Measurements from ENCODE around the gene MT1HL1. TPM values are rescaled to one million over a fixed set of nuclear protein-coding genes. Genes with fewer than 3 reads are reported as not detected.

The MT1HL1 gene
- total RNA-seq, 1 donor from 2014 or later = not detected

GRCh38 chr1:237018896-237019295 lies 14.7 kb upstream of the MT1HL1 start:
- intact Hi-C loops (cut with micrococcal nuclease) = no loop called here

- intact Hi-C loops (cut with micrococcal nuclease) = no loop called here
These were observed 12.4 kb upstream of the MT1HL1 start for GRCh38 chr1:237016626-237017025.

GRCh38 chr1:237013608-237014007 lies 9.4 kb upstream of the MT1HL1 start:
- intact Hi-C loops (cut with micrococcal nuclease) = no loop called here

- intact Hi-C loops (cut with micrococcal nuclease) = no loop called here
These were observed 8.6 kb upstream of the MT1HL1 start for GRCh38 chr1:237012788-237013383.

GRCh38 chr1:237012361-237012760 lies 8.1 kb upstream of the MT1HL1 start:
- intact Hi-C loops (cut with micrococcal nuclease) = no loop called here

- intact Hi-C loops (cut with micrococcal nuclease) = no loop called here
These were observed 7.2 kb upstream of the MT1HL1 start for GRCh38 chr1:237011432-237011831.

GRCh38 chr1:237009611-237010010 lies 5.4 kb upstream of the MT1HL1 start:
- intact Hi-C loops (cut with micrococcal nuclease) = no loop called here

- intact Hi-C loops (cut with micrococcal nuclease) = no loop called here
These were observed 3.1 kb upstream of the MT1HL1 start for GRCh38 chr1:237007147-237007881.

- intact Hi-C loops (cut with micrococcal nuclease) = no loop called here
These were observed 1.4 kb upstream of the MT1HL1 start for GRCh38 chr1:237005674-237006073.

GRCh38 chr1:237003516-237003915 lies 725 bp downstream of the MT1HL1 start:
- intact Hi-C loops (cut with micrococcal nuclease) = no loop called here

- intact Hi-C loops (cut with micrococcal nuclease) = no loop called here
These were observed 4.0 kb downstream of the MT1HL1 start for GRCh38 chr1:237000191-237000590.

- intact Hi-C loops (cut with micrococcal nuclease) = no loop called here
These were observed 5.7 kb downstream of the MT1HL1 start for GRCh38 chr1:236998546-236998945.

GRCh38 chr1:236997882-236998281 lies 6.4 kb downstream of the MT1HL1 start:
- intact Hi-C loops (cut with micrococcal nuclease) = no loop called here

- intact Hi-C loops (cut with micrococcal nuclease) = no loop called here
These were observed 6.9 kb downstream of the MT1HL1 start for GRCh38 chr1:236997361-236997760.

- intact Hi-C loops (cut with micrococcal nuclease) = no loop called here
These were observed 9.8 kb downstream of the MT1HL1 start for GRCh38 chr1:236994450-236994849.

GRCh38 chr1:236992449-236992848 lies 11.8 kb downstream of the MT1HL1 start:
- intact Hi-C loops (cut with micrococcal nuclease) = no loop called here

GRCh38 chr1:236990052-236990445 lies 14.2 kb downstream of the MT1HL1 start:
- intact Hi-C loops (cut with micrococcal nuclease) = no loop called here

- intact Hi-C loops (cut with micrococcal nuclease) = no loop called here
These were observed 14.8 kb downstream of the MT1HL1 start for GRCh38 chr1:236989290-236990051.

- intact Hi-C loops (cut with micrococcal nuclease) = no loop called here
These were observed 20.4 kb downstream of the MT1HL1 start for GRCh38 chr1:236983818-236984217.

GRCh38 chr1:236982380-236982779 lies 21.9 kb downstream of the MT1HL1 start:
- intact Hi-C loops (cut with micrococcal nuclease) = no loop called here

GRCh38 chr1:236981431-236981830 lies 22.8 kb downstream of the MT1HL1 start:
- intact Hi-C loops (cut with micrococcal nuclease) = loop anchor here (2.0 kb wide), 1 partner anchor 21 kb away; no protein-coding TSS in a partner anchor

GRCh38 chr1:236980673-236981072 lies 23.6 kb downstream of the MT1HL1 start:
- intact Hi-C loops (cut with micrococcal nuclease) = loop anchor here (2.0 kb wide), 1 partner anchor 20 kb away; no protein-coding TSS in a partner anchor
